SIG-M5 treated with dmso at 0.1 percent for 504 hours (cell line): Measurements from ENCODE around the gene AGMO.

Experiments
- DNase-seq: peaks from one replicate; lab custom pipeline; 2025; ENCODE audit not compliant: unreplicated experiment; lab: John Stamatoyannopoulos, UW

The AGMO gene

GRCh38 chr7:15402436-15403136, 159.2 kb downstream of the AGMO start:
- DNase-seq = no peak

GRCh38 chr7:15400440-15400839, 161.4 kb downstream of the AGMO start:
- no peak for DNase-seq

DNA sequence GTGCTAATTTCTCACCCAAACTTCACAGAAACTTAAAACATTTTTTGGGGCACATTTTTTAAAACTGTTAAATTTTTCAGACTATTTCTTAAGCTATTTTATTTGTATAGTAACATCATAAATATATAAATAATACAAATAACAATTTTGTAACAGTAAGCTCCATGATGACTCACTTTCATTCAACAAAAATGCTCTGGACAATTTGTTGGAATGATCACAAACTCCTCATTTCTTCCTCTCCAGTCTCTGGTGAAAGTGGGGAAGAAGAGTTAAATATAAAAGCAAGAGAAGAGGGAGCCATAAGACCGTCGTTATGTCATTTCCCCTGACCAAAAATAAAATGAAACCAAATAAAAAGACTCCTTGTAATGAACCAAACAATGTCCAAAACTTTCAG, 162.4 kb downstream of the AGMO start:
- no peak for DNase-seq

DNA sequence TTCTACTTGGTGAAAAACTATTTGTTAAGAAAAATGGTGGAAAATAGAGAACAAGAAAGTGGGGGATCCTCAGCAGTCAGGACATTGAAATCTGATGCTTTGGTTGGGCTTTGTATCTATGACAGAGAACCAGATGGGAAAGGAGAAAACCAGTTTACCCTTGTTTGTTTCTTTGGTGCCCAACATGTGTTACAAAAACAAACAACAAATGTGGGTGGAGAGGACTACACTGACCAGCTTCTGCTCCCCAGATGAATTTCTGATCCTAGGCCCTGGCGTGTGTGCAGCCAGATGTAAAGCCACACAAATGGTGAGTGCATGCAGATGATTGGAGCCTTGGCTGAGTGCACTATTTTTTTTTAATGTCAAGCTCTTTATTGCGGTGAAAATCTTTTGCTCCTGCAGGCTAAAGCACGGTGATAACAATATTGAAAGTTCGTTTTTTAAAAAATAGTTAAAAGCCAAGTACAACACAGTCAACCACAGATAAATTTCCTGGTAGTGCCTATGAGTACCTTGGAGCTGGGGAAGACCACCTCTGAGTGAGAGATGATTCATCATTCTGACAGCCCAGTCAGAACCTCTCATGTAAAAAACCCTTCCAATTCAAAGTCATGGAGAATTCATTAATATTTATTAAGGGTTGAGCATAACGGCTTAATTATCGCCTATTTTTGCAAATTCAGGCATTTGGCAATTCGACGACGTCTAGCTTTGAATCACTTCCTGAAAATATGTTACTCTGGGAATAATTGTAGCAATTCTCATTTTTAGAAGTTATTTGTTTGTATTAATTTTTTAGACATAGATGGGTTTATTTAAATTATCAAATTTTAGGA, 163.7 kb downstream of the AGMO start:
- DNase-seq = no peak

- no peak for DNase-seq
These were observed 164.7 kb downstream of the AGMO start for GRCh38 chr7:15397159-15397550.

DNA sequence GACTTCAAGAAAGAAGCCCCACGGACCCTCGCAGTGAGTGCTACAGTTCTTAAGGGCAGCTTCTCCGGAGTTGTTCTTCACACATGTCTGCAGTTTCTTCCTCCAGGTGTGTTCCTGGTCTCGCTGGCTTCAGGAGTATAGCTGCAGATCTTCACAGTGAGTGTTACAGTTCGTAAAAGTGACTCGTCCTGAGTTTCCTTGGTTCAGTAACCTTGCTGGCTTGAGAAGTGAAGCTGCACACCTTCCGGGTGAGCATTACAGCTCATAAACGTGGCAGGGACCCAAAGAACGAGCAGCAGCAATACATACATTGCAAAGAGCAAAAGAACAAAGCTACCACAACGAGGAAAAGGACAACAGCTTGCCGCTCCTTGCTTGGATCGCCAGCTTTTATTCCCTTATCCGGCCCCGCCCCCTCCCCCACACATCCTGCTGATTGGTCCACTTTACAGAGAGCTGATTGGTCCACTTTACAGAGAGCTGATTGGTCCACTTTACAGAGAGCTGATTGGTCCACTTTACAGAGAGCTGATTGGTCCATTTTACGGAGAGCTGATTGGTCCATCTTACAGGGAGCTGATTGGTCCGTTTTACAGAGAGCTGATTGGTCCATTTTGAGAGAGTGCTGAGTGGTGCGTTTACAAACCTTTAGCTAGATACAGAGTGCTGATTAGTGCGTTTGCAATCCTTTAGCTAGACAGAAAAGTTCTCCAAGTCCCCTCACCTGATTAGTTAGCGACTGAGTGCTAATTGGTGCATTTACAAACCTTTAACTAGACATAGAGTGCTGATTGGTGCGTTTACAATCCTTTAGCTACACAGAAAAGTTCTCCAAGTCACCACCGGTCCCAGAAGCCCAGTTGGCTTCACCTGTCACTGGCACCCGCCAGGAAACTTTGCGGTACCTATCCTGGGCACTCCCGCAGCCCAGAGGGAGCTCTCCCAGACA, 165.3 kb downstream of the AGMO start:
- DNase-seq = no peak

- no peak for DNase-seq
These were observed 172.7 kb downstream of the AGMO start for GRCh38 chr7:15389073-15389472.

DNA sequence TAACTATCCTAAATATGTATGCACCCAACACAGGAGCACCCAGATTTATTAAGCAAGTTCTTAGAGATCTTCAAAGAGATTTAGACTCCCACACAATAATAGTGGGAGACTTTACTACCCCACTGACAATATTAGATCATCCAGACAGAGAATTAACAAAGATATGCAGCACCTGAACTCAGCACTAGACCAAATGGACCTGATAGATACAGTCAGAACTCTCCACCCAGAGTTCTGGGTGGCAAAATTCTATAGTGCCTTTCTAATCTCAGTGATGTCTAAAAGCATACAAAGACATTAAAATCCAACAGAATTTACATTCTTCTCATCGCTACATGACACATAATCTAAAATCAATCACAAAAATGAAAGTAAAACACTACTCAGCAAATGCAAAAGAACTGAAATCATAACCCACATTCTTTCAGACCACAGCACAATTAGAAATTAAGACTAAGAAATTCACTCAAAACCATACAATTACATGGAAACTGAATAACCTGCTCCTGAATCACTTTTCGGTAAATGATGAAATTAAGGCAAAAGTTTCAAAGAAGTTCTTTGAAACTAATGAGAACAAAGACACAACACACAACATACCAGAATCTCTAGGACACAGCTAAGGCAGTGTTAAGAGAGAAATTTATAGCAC, 183.2 kb downstream of the AGMO start:
- DNase-seq = no peak

GRCh38 chr7:15376600-15376999, 185.2 kb downstream of the AGMO start:
- no peak for DNase-seq

DNA sequence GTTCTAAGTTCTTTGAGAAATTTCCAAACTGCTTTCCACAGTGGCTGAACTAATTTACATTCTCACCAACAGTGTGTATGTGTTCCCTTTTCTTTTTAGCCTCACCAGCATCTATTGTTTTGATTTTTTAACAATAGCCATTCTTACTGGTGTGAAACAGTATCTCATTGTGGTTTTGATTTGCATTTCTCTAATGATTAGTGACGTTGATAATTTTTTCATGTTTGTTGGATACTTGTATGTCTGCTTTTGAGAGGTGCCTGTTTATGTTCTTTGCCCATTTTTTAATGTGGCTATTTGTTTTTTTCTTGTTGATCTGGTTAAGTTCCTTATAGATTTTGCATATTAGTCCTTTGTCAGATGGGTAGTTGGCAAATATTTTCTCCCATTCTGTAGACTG, 191.4 kb downstream of the AGMO start:
- no peak for DNase-seq

DNA sequence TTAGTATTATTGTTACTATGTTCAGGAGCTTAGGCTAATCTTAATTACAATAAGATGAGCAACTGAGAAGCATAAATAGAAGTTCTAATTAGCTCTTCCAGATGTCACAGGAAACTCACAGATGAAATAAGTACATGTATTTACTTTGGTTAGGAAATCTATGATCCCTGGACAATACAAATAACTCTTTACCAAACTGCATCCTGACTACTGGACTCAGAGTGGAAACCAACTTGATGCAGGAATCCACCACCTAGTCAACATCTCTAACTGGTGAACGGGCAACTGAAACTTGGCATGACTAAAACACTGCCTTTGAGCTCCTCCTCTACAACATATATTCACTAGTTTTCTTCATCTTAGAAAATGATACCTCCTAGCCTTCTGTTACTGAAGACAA, 193.2 kb downstream of the AGMO start:
- no peak for DNase-seq

- no peak for DNase-seq
These were observed 193.9 kb downstream of the AGMO start for GRCh38 chr7:15367897-15368296.

- no peak for DNase-seq
These were observed 203.7 kb downstream of the AGMO start for GRCh38 chr7:15358112-15358511.

DNA sequence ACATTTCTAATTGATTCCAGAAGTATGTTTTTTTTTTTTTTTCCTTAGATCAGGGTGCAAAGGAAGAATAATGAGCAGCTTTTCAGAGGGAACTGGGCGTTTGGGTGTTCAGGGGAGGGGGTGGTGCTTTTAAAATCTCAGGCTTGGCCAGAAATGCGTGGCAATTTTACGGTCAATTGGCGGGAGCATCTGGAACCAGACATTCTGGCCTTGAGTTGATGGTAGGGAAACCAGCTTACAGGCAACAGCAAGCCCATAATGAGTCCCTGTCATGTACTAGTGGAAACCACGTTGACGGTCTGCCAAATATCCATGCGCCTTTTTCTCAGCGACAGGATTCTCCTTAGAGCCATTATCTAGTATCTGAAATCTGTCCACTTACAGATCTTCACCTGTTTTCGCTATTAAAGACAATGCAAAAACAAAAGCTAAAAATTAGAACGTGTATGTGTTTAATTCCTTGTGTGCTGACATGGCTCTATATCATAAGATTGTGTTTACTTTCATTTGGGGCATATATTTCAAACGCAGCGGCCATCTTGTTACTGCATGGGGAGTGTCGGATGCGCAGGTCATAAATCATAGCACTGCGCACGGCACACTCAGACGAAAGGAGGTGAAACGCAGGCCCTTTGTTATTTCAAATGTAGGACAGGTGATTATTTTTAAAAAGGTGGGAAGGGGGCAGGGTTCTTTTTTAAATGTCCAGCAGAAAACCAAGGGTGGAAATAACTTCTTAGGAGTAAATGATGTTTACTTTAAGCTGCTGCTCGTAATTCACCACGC, 209.2 kb downstream of the AGMO start:
- no peak for DNase-seq

GRCh38 chr7:15345216-15345615, 216.6 kb downstream of the AGMO start:
- no peak for DNase-seq

DNA sequence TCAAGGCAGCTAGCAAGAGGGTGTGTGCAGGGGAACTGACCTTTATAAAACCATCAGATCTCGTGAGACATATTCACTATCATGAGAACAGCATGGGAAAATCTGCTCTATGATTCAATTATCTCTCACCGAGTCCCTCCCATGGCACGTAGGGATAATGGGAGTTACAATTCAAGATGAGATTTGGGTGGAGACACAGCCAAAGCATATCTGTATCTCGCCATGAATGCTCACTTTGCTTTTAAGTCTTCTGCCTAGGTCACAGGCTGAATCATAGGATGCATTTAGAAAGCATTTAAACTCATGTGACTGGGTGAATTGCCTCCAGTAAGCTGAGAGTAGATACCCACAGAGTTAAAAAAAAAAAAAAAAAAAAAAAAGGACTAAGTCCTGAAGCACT, 220.0 kb downstream of the AGMO start:
- DNase-seq = no peak

GRCh38 chr7:15336146-15336545, 225.7 kb downstream of the AGMO start:
- no peak for DNase-seq

DNA sequence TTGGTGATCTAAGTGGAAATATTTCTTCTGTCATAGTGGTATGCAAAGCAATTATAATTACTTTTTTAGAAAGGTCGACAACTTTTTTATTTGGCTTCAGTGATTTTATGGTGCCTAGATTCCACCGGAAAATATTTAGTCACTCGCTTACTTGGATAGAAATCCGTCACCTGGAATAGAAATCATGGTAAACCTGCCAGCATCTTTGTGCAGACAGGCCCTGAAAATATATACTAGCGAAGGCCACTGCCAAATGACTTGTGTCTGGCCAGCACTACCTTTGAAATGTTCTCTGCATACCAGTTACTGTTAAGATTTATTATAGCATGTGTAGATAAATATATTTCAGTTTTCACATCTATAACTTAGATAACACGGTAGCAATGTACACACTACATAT, 226.4 kb downstream of the AGMO start:
- no peak for DNase-seq

DNA sequence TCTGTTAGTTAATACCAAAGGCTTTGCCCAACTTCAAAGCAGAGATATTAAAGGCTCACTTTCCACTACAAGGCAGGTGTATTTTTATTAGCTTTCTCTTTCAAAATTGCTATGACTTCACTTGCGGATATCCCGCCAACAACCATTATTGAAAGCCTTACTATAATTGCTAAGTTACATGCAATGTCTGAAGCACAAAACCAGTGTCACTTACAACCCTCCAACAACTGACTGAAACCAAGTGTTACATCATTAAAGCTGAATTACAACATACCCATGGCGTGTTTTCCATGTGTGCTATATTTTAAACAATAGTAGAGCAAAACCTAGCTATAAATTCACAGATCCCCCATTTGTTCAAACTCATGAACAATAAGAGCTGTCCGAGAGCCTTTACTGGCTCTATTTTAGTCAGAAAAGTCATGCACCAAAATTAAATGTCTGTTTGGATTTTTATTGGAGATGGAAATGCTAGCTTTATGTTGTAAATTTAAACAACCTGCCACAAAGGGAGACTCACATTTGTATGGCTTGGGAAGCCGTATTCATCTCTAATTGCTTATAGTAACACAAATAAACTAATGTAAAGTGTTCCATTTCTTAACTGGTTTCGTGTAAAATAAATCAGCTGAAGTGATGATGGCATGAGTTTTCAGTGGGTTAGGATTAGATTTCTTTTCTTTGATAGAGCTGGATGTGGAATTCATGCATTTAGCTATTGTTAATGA, 227.1 kb downstream of the AGMO start:
- DNase-seq = no peak

DNA sequence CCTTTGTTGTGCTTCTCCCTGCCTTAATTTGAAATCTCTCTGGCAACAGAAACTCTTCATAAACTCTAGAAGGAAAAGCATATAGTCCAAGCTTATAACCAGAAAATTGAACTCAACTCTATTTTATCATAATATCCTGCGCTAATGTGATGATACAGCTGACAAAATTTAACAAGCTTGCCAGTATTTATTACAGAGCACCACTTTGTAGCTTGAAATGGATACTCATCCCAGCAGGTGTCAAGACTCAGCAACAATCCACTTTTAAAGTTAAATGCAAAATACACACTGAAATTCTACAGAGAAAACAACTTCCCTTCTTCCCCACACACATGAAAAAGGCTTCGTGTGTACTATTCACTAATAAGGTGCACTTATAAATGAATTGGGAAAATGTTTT, 228.9 kb downstream of the AGMO start:
- DNase-seq = no peak
